ENCODE measurements around the gene SELENON. TPM values are rescaled to one million over a fixed set of nuclear protein-coding genes. Genes with fewer than 3 reads are reported as not detected.

The SELENON gene
- total and polyA plus RNA-seq, 2 of the 13 experiments (the other 11 are each of a cell fraction or from before 2014, with no cell fraction given): 3.8 to 8.0 TPM

GRCh38 chr1:25794325-25794724, 5.7 kb upstream of the SELENON start:
- Histone ChIP-seq H3K9ac (ENCODE audit: insufficient read depth, low read depth, low read length) (no peak overlapping the region), H3K79me2 (ENCODE audit: insufficient read depth, low read length) (no peaks in the 10 kb centered on the region), H2AFZ (ENCODE audit: low read length) (no peak overlapping the region), H4K20me1 (ENCODE audit: insufficient read depth, low read length) (no peaks in the 10 kb centered on the region), H3K27me3 (ENCODE audit: control insufficient read depth in 1 of 2, insufficient read depth in 2 of 2, low read length in 2 of 2) (peaks cover 0 to 30% of the 10 kb centered on the region in 2 experiments; a peak in 3 of 5 replicates), H3K9me3 (ENCODE audit: low read length) (no peaks in the 10 kb centered on the region), H3K36me3 (replicated peaks in 1 of 2; ENCODE audit: control insufficient read depth in 1 of 2, insufficient read depth in 2 of 2, low read length in 2 of 2) (no peaks in the 10 kb centered on the region), H3K4me1 (ENCODE audit: insufficient read depth, low read length) (peaks cover 26% of the 10 kb centered on the region), H3K27ac (ENCODE audit: extremely low read length, insufficient read depth, low read length) (no peak overlapping the region), H3K4me2 (ENCODE audit: low read depth, low read length) (no peak overlapping the region), H3K4me3 (replicated peaks in 1 of 3; ENCODE audit: insufficient read depth in 1 of 3, low read depth in 2 of 3, low read length in 3 of 3) (no peak overlapping the region)
- FAIRE-seq: no peak
- POLR2A ChIA-PET: no interaction called here
- no peak for ATAC-seq
- DNase-seq (ENCODE audit: low spot score): no peak
- TF ChIP-seq ZNF567 (CRISPR knock-in tag; IDR thresholded peaks at IDR 0.05; ENCODE audit: borderline replicate concordance): no peak
- TF ChIP-seq SNAPC4 (CRISPR knock-in tag; IDR thresholded peaks at IDR 0.05): no peak
- no peak for TF ChIP-seq BORCS8-MEF2B (CRISPR knock-in tag; IDR thresholded peaks at IDR 0.05)
- TF ChIP-seq FOXJ3 (CRISPR knock-in tag; IDR thresholded peaks at IDR 0.05; ENCODE audit: borderline replicate concordance): no peak
- no peak for TF ChIP-seq TEF (CRISPR knock-in tag; IDR thresholded peaks at IDR 0.05)
- no peak for TF ChIP-seq GLI4 (CRISPR knock-in tag; IDR thresholded peaks at IDR 0.05; ENCODE audit: borderline replicate concordance)
- CTCF ChIA-PET (ENCODE audit: low intra/inter-chr PET ratio, low total read pairs): no interaction called here
- intact Hi-C loops (cut with micrococcal nuclease; ENCODE audit: unreplicated experiment) (no loop called here), in situ Hi-C loops (cut with HindIII; ENCODE audit: extremely low pct_ligation_motif_present, low pct_unique_long_range_greater_than_20kb) (no loop called here)
- no TSS peak for BruUV-seq (replicated peaks)
- WGBS (ENCODE audit: low lambda C conversion rate): 41% methylated on average over 8 of the region's 8 CpGs
